ES-I3 (cell line): ENCODE data around the gene CSNK2A2.

Experiments
- H3K36me3 ChIP-seq: 2 replicates; pipeline ENCODE4 v1.6.1; 2013; ENCODE audit warnings: mild to moderate bottlenecking, low read length, control low read depth, moderate library complexity; ENCODE audit not compliant: insufficient read depth
- H3K4me1 ChIP-seq: 2 replicates; pipeline ENCODE4 v1.6.1; 2013; ENCODE audit warnings: mild to moderate bottlenecking, control low read depth, low read length; ENCODE audit not compliant: insufficient read depth
- H3K9ac ChIP-seq: 2 replicates; pipeline ENCODE4 v1.6.1; 2013; ENCODE audit warnings: low read depth, mild to moderate bottlenecking, low read length, moderate library complexity
- H3K9me3 ChIP-seq: 2 replicates; pipeline ENCODE4 v1.6.1; 2013; ENCODE audit warnings: mild to moderate bottlenecking, low read length, moderate library complexity; ENCODE audit not compliant: control insufficient read depth, insufficient read depth

The CSNK2A2 gene

GRCh38 chr16:58198022-58198683, at the start of gene CSNK2A2:
Gene CSNK2A2 (minus strand): TSS chr16:58198106. CDS start chr16:58197736, 370 bp downstream.
- peaks cover 3% of the 10 kb centered on the region; the same call in 1 of the 2 replicates for H3K4me1 ChIP-seq
- peaks cover 18% of the 10 kb centered on the region for H3K36me3 ChIP-seq
- H3K9me3 ChIP-seq: no peaks in the 10 kb centered on the region
- peak within 1 kb of the TSS; percentile 96 for H3K9ac ChIP-seq

- no peaks in the 10 kb centered on the region for H3K9me3 ChIP-seq
- no peaks in the 10 kb centered on the region for H3K36me3 ChIP-seq
- H3K9ac ChIP-seq: no peak overlapping the region
- peaks cover 9% of the 10 kb centered on the region for H3K4me1 ChIP-seq
Observed at GRCh38 chr16:58243528-58244004, 45.7 kb upstream of the CSNK2A2 start.

- no peaks in the 10 kb centered on the region for H3K36me3 ChIP-seq
- no peaks in the 10 kb centered on the region; the same call in 1 of the 2 replicates for H3K4me1 ChIP-seq
- peak overlapping the region; percentile 71 for H3K9ac ChIP-seq
- no peaks in the 10 kb centered on the region for H3K9me3 ChIP-seq
Observed at GRCh38 chr16:58236831-58237230, 38.9 kb upstream of the CSNK2A2 start.

- Histone ChIP-seq H3K9ac (peak overlapping the region; percentile 71), H3K9me3 (no peaks in the 10 kb centered on the region), H3K36me3 (no peaks in the 10 kb centered on the region), H3K4me1 (no peaks in the 10 kb centered on the region)
Observed at GRCh38 chr16:58236231-58236690, 38.4 kb upstream of the CSNK2A2 start.

GRCh38 chr16:58235663-58236062, 37.8 kb upstream of the CSNK2A2 start:
- no peaks in the 10 kb centered on the region for H3K36me3 ChIP-seq
- no peaks in the 10 kb centered on the region for H3K4me1 ChIP-seq
- peak overlapping the region; percentile 71 for H3K9ac ChIP-seq
- no peaks in the 10 kb centered on the region for H3K9me3 ChIP-seq

- no peaks in the 10 kb centered on the region for H3K36me3 ChIP-seq
- H3K9me3 ChIP-seq: no peaks in the 10 kb centered on the region
- H3K9ac ChIP-seq: no peak overlapping the region
- 0 out of 2 replicates have a peak, but pooled peaks cover 4% of the 10 kb centered on the region for H3K4me1 ChIP-seq
Observed at GRCh38 chr16:58234831-58235595, 37.1 kb upstream of the CSNK2A2 start.

GRCh38 chr16:58230259-58230658, 32.4 kb upstream of the CSNK2A2 start:
- Histone ChIP-seq H3K36me3 (no peaks in the 10 kb centered on the region), H3K9me3 (no peaks in the 10 kb centered on the region), H3K9ac (no peak overlapping the region), H3K4me1 (0 out of 2 replicates have a peak, but pooled peaks cover 6% of the 10 kb centered on the region)

GRCh38 chr16:58226790-58227189, 28.9 kb upstream of the CSNK2A2 start:
- H3K9ac ChIP-seq: no peak overlapping the region
- H3K4me1 ChIP-seq: peaks cover 6% of the 10 kb centered on the region; the same call in 1 of the 2 replicates
- H3K9me3 ChIP-seq: no peaks in the 10 kb centered on the region
- no peaks in the 10 kb centered on the region for H3K36me3 ChIP-seq

- H3K4me1 ChIP-seq: peaks cover 6% of the 10 kb centered on the region; the same call in 1 of the 2 replicates
- no peaks in the 10 kb centered on the region for H3K36me3 ChIP-seq
- no peaks in the 10 kb centered on the region for H3K9me3 ChIP-seq
- H3K9ac ChIP-seq: no peak overlapping the region
Observed at GRCh38 chr16:58225965-58226602, 28.2 kb upstream of the CSNK2A2 start.

- Histone ChIP-seq H3K4me1 (no peaks in the 10 kb centered on the region; the same call in 1 of the 2 replicates), H3K9me3 (no peaks in the 10 kb centered on the region), H3K9ac (peak overlapping the region; percentile 6; the same call in 1 of the 2 replicates), H3K36me3 (no peaks in the 10 kb centered on the region)
Observed at GRCh38 chr16:58222532-58223316, 24.8 kb upstream of the CSNK2A2 start.

- H3K9me3 ChIP-seq: no peaks in the 10 kb centered on the region
- H3K36me3 ChIP-seq: no peaks in the 10 kb centered on the region
- no peak overlapping the region for H3K9ac ChIP-seq
- no peaks in the 10 kb centered on the region; the same call in 1 of the 2 replicates for H3K4me1 ChIP-seq
Observed at GRCh38 chr16:58219432-58219831, 21.5 kb upstream of the CSNK2A2 start.

- Histone ChIP-seq H3K9me3 (no peaks in the 10 kb centered on the region), H3K9ac (no peak overlapping the region), H3K4me1 (no peaks in the 10 kb centered on the region; the same call in 1 of the 2 replicates), H3K36me3 (no peaks in the 10 kb centered on the region)
Observed at GRCh38 chr16:58218786-58219185, 20.9 kb upstream of the CSNK2A2 start.

- Histone ChIP-seq H3K4me1 (no peaks in the 10 kb centered on the region; the same call in 1 of the 2 replicates), H3K9ac (no peak overlapping the region), H3K36me3 (no peaks in the 10 kb centered on the region), H3K9me3 (no peaks in the 10 kb centered on the region)
Observed at GRCh38 chr16:58217311-58217925, 19.5 kb upstream of the CSNK2A2 start.
